ENCODE measurements around the gene SPRY2.

- TF ChIP-seq EZH2phosphoT487 (IDR thresholded peaks at IDR 0.05; ENCODE audit: insufficient read depth, low read depth) (no peak), EZH2 (IDR thresholded peaks at IDR 0.05; ENCODE audit: insufficient read depth, poor library complexity, severe bottlenecking) (no peak)
Measured at GRCh38 chr13:80345771-80346510, 5.0 kb upstream of the SPRY2 start.
